GM21723 (cell line): Measurements from ENCODE around the gene CDKN1C.

Source experiments
- ATAC-seq: cut with Tn5 transposase; IDR thresholded peaks from one replicate; pipeline ENCODE4 v1.9.1; 2021; ENCODE audit warnings: mild to moderate bottlenecking, moderate library complexity; ENCODE audit not compliant: unreplicated experiment

The CDKN1C gene

DNA sequence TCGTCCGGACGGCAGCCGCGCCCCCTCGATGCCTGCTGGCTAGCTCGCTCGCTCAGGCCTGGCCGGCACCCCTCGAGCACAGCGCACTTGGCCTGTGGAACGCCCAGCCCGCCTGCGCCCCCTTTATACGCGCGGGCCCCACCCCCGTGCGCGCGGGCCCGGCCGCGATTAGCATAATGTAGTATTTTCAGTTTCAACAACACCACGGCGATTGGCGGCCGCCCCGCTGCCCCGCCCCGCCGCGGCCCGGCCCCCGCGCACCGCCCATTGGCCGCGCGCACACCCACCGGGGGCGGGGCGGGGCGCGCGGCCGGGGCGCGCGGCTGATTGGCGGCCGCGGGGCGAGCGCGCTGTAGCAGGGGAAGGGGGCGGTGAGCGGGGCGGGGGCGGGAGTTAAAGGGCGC is at the start of gene CDKN1C:
TSS of gene CDKN1C (minus strand) at position 98 of the 404 bp plus-strand sequence. CDS start 319 bp downstream, outside the sequence.
- ATAC-seq = peak; percentile 84

DNA sequence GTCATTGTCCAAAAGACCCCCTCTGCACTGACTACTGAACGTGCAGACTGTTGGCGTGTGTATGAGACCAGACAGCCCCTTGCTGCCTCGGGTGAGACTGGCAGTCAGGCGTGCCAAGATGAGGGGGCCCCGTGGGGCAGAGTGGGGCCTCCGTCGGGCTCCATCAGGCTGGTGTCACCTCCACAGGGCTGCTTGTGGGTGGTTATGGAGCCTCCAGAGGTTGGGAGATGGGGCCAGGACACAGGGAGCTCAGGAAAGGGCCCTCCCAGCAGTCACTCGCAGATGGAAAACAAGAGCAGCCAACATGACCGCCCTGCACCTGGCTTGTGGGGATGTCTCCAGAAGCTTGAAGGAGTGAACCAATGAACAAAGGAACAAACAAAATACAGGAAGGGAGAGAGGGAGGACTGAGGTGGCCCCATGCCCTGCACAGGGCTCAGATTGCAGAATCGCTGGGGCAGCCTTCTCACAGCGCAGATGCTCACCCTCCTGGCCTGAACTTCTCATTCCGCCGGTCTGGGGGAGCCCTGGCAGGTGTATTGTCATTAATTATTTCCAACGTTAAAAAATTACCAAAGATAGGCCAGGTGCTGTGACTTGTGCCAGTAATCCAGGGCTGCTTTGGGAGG is 49.1 kb upstream of the CDKN1C start:
- no peak for ATAC-seq

DNA sequence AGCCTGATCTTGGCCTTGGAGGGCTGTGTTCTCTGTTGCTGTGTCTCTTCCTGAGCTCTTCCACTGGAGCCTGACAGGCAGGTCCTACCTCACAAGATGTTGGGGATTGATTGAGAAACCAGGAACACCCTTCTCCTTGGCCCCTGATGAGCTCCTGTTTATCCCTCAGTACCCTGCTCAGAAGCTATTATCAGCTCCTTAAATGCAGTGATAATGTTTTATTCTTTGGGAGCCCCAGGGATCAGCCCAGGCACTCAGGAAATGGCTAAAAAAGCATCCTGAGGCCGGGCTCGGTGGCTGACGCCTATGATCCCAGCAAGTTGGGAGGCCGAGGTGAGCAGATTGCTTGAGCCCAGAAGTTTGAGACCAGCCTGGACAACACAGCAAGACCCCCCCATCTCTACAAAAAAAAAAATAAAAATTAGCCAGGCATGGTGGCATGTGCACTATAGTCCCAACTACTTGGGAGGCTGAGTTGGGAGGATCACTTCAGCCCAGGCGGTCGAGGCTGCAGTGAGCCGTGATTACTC is 48.5 kb upstream of the CDKN1C start:
- no peak for ATAC-seq

DNA sequence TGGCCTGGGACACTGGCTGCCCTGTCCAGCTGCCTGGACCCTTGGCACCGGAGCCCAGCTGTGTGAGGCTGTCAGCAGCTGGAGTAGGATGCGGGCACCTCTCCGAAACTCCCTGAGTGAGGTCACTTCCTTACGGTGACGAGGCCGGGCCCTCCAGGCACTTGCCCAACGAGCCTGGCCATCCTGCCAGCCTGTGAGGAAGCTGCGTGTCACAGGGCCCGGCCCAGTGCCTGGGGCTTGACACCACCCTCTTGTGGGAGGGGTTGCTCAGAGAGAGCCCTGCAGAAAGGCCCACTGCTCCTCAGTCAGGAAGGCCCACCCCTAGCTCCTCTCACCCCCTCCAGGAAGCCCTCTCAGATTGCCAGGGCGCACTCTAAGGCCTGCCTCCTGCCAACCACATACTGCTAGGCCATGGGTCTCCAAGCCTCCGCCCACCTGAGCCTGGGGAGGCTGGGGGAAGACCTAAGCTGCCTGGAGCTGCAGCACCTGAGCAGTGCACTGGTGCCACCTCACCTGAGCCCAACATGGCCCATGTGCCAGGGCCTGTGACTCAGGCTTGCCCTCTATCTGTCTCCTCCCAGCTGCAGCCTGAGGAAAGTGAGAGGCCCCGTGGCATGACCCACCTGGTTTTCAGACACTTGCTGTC is 47.9 kb upstream of the CDKN1C start:
- no peak for ATAC-seq

DNA sequence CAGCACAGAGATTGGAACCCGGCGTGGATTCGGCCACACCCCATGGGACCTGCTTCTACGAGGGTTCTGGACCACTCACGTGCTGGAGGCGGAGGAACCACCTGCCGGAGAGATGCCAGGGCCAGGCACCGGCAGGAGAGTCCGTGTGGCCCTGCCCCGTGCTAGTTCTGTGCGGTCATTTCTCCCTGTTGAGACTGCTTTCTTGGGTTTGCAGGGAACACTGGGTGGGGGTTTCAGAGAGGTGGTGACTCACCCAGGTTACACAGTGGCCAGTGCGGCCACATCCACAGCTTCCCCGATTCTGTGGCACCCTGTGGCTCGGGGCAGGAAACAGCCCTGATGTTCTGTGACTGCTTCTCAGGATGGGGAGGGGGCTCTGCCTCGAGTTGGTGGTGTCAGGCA is 47.3 kb upstream of the CDKN1C start:
- ATAC-seq = no peak

DNA sequence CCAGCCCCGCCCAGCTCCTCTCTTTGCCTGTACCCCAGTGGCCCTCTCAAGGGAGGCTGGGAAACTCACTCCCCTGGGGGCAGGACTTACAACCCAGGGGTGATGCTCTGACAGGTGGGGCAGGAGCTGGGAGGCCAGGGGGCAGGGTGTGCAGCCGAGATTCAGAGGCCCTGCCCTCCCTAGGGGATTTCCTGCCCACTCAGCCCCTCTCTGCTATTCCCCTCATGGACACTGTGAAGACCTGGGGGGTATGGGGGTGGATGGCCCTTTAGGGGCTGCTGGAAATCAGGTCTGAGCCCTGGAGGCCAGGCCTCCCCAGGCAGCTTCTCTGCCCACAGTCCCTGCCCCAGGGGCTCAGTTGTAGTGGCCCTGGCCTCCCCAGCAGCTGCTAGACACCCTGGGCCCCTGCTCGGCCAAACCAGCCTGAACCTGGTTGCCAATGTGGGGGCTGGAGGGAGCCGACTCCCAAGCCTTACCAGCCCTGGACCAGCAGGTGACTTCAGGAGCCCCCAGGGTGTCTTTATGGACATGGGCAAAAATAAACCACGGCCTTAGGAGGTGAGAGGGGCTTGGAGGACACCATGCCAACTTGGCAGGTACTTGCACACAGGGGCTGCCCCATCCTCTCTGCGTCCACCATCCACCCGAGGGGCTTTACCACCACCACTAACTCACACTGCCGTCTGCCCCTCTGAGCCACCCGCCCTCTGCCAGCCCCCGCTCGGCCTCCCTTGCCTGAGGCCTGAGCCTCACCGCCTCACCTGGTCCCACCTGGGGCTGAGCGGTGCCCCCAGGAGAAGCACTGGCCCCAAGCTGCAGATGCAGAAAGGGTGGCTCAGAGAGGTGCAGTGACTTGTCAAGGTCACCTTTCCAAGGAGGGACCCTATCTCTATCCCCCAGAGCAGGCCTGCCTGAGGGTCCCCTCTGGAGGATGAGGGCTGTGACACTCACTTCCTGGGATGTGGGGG is 46.5 kb upstream of the CDKN1C start:
- no peak for ATAC-seq

DNA sequence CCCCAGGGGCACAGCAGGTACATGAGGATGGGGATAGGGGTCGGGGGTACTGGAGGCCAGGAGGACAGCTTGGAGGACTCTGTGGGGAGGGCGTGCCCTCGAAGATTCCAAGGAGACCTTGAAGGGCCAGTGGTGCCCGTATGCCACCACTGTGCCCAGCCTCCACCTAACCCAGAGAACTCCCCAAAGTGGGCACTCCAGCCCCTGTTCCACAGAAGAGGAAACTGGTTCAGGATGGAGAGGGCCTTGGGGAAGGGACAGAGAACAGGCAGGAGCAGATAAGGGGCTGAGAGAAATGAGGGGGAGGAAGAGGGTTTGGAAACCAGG is 45.8 kb upstream of the CDKN1C start:
- no peak for ATAC-seq

DNA sequence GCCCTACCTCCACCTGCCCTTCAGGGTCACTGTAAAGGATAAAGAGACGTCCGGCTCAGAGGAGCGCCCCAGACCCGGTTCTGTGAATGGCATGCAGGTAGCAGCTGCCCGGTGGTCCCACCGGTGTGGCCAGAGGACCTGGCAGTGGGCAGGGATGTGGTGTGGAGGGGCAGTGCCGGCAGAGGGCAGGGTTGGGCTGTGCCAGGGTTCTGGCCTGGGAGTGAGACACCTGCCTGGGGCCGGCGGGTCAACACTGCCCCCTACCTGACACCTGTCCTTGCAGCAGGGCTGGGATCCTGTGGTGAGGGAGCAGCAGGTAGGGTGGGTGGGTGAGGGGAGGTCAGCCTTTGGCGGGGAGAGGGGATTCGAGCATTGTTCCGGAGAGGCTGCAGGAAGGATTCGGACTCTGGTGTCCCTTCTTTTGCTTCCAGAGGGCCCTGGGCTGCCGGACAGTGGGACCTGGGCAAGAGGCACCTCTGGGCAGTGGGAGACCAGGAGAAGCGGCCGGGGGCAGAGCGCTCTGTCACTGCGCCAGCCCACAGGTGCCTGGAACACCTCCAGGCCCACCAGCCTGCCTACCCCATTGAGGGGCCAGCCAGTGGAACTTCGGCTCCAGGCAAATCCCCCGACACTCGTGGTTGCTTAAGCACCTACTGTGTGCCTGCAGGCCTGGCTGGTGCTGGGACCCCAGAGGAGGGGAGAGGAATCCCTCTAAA is 45.3 kb upstream of the CDKN1C start:
- ATAC-seq = no peak

DNA sequence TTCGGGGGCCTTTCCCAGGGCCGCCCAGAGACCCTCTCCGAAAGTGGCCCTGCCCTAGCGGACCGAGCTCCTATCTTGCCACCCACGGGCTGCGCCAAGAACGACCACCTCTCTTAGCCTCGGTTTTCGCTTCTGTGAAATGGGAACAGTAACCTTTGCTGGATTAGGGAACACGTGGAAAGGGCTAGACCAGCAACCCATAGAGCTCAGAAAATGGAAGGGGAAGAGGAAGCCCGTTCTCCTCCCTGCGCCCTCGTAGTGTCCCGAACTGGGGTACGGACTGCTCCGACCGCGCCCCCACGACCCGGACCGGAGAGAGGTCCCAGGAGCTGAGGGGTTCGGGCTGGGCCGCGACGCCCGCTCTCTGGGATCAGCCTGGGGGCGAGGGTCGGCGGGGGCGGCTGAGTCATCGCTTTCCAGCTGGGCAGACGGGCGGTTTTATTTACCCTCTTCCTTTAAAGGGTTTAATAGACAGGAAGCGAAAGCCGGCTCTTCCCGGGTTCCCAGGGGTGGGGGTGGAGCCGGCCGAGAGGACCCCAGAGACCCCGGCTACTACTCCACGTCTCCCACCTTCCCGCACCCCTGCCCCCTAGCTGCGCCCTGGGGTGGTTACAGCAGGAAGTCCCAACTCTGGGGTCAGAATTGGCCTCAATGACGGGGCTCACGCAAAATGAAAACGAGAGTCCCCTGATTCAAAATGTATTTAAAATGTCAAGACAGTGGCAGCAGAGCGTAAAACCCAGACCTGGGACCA is 44.6 kb upstream of the CDKN1C start:
- ATAC-seq = no peak

DNA sequence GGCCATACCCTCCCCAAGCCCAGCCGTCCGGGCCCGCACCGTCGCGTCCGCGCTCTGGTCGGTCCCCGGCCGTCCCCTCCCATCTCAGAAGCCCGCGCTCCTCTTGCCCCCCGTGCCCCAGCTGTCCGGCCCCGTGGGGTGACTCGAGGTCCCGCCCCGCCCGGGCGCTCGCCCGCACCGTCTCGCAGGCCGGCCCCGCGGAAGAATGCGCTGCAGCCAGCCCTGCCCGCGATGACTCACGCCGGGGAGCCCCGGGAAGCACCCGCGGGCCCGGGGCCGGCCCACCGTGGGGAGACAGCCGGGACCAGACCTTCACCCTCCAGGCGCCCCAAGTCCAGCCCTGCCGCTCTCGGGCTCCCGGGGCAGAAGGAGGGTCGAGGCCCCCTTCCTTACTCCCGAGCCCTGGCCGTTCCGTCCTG is 44.0 kb upstream of the CDKN1C start:
- no peak for ATAC-seq

DNA sequence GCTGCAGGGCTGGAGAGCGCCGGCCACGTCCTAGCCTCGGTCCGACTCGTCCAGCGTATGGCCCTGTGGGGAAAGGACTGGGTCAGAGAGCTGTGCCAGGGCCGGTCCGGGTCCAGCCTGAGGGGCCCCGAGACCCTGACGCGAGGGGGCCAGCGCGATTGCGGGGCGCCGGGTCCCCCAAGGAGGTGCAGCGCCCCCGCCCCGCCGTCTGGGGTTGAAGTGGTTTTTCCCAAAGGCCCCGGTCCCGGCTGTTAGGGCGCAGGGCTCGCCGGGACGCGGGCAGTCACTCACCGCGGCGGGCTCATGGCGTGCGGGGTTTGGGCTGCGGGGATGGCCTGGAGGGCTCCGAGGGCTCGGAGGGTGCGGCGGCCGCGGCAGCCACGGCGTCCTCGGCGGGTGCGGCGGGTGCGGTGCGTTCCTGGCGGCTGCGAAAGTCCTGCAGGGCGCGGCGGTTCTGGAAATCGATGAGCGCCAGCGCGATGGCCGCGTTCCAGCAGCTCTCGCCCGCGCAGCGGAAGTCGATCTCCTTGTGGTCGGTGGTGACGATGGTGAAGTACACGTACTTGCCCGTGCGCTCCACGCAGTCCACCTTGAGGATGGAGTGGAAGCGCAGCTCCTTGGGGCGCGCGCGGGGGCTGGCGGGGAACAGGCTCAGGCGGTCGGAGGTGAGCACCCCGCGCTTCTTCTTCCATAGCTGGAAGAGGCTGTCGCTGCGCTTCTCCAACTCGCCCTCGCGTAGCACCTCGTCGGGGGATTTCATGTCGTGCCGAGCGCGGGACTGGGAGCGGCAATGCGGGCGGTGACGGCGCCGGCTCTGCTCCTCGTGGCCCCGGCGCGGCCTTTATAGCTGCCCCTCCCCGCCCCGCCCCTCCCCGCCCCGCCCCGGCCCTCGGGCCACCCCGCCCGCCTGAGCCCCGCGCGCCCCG is 43.3 kb upstream of the CDKN1C start, which contains the start of gene PHLDA2:
TSS of gene PHLDA2 (minus strand) at position 816 of the 926 bp plus-strand sequence. CDS start at position 760, 56 bp downstream.
- no peak for ATAC-seq

DNA sequence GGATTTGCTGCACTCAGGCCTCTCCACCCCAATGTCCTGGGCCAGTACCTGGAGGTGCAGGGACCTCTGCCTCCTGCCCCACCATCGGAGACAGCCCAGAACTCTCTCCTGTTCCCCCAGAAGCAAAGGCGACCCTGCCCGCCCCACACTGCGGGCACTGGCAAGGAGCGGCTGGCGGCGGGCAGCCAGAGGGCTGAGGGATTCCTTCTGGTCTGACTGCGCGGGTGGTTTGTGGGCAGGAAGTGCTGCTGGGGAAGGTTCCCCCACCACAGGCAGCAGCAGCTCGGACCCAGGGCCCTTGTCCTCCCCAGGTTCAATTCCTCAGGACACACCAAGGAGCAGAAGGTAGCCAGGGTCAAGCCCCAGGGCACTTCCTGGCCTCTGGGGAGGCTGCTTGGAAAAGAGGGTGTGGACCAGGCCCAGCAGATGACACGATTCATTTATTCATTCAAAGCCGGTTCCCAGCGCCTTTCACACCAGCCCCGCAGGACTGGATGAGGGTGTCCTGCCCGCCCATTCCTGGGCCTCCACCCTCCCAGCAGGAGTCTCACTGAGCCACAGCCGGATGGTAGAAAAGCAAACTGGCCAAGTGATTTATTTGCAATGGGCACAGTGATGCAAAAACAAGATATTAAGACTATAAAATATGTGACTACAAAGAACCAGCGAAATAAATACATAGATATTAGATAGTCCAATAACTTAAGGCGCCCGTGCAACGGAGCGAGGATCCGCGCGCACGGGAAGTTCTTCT is 42.5 kb upstream of the CDKN1C start:
- no peak for ATAC-seq

DNA sequence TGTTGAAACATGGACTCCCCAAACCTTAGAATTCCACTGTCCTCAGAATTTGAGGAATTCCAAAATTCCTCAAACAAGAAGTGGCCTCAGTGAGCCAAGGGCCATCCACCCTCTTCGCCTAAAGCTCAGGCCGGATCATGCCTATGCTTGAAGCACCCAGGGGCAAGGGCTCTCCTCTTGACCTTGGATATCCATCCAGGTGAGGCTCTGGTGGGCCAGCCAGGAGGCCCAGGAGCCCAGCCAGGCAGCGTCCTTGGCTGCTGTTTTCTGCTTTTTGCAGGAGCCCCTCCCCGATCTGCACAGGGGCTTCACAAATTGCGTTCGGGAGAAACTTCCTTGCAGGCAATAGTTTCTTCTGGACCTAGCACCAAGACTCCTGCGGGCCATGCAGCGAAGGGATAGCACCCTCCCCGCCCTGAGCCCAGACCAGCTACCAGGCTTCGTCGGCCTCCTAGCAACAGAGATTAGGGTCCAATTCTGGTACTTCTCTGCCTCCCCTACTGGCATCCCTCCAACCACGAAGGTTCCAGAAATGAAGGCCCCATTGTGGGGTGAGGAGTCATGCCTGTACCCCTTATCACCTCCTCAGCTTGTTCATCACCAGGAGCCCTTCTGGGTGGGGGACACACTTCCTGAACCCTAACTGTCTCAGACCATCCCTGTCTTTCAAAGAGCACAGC is 41.7 kb upstream of the CDKN1C start:
- no peak for ATAC-seq

DNA sequence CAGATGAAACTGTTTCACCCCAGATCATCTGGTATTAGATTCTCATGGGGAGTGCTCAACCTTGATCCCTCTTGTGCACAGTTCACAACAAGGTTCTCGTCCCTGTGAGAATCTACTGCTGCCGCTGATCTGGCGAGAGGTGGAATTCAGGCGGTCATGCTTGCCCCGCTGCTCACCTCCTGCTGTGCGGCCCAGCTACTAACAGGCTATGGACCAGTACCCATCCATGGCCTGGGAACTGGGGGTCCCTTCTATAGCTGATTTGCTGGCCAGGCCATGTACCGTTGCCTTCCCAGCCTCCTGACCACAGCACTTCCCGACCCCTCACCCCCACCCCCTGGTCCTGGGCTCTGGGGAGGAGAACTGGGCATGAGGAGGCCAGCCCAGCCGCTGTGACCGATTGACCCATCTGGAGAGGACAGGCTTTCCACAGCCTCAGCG is 41.1 kb upstream of the CDKN1C start:
- ATAC-seq = no peak

DNA sequence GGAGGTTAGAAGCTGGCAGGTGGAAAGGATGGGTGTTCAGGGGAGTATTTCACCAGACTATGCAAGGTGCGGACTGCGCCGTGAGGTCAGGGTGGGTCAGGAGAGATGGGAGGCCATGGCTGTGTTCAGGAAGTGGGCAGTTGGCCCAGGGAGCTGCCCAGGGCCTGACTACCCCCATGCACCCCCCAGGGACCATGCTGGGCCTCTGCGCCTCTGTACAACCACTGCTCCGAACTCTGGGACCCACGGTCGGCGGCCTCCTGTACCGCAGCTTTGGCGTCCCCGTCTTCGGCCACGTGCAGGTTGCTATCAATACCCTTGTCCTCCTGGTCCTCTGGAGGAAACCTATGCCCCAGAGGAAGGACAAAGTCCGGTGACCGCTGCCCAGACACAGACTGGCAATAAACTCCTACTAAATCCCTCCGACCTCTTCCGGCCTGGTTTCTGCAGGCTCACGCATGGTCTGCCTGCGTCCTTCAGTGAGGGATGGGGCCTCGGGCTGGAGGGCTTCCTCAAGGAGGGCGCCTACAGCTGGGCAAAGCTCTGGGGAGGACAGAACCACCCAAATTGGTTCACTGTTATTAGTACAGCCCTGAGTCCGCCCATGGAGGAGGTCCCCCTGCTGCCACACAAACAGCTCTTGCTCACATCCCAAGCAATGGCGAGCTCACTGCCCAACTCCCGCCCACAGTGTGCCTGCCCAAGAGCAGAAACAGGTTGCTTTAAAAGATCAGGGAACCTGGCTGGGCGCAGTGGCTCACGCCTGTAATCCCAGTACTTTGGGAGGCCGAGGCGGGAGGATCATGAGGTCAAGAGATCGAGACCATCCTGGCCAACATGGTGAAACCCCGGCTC is 39.5 kb upstream of the CDKN1C start:
- no peak for ATAC-seq

DNA sequence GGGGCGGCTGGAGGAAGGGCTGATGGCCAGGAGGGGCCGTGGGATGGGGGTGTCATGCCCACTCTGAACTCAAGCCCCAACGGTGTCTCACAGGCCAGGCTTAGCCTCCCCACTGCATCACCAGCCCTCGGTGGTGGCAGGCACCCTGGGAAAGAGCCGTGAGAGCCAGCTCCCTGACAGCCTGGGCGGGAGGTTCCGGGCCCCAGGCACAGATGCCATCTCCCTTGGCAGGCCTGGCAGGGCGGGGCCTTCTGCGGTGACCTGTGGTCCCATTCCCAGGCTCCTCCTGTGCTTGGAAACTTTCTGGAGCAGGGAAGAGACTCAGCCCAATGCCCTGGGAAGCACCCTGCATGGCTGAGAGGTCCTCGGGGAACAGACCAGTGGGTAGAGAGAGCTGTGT is 38.8 kb upstream of the CDKN1C start:
- no peak for ATAC-seq
